HG03520 (cell line): ENCODE results near the gene AFF4.

ENCODE experiments used
- ATAC-seq: cut with Tn5 transposase; IDR thresholded peaks from one replicate; pipeline ENCODE4 v1.9.1; 2021; ENCODE audit warnings: mild to moderate bottlenecking, moderate library complexity; ENCODE audit not compliant: unreplicated experiment

AFF4 gene

GRCh38 chr5:132830436-132831094 lies 132.9 kb downstream of the AFF4 start, which contains the start of gene SHROOM1:
SHROOM1 (minus strand) TSS chr5:132830647; CDS start chr5:132826140, 4,507 bp downstream.
- peak; percentile 60 for ATAC-seq

GRCh38 chr5:132829742-132830435 lies 133.5 kb downstream of the AFF4 start:
- peak; percentile 69 for ATAC-seq

- no peak for ATAC-seq
These were observed 134.5 kb downstream of the AFF4 start for GRCh38 chr5:132828846-132829494.

DNA sequence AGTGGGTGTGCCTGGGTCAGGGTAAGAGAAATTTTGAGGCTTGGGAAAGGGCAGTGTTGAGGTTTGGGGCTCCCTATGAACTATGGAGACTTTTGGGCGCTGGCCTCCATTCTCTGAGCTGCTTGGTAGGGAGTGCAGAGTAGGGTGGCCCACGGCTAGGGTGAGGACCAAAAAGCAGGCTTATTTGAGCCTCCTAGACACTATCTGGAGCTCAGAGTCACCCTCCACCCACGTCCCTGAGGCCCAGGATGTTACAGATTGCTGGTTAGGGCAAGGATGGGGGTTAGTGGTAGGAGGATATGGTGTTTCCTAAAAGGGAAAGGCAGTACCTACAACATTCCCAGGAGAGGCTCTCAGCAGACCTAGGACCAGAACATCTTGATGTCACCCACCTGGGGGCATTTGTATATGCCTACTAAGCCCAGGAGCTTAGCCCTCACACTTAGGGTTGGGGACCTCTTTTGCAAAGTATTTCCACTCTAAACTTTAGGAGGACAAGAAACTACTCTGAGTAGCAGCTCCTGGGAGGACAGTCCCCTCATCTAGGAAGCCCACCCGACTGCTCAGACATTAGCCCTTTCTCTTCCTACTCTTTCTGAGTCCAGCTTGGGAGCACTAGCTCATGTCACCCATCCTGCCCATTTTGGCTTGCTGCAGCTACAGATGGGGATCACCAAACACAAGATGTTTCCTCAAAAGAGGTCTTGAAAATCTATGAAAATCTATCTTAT lies 135.3 kb downstream of the AFF4 start:
- no peak for ATAC-seq

GRCh38 chr5:132826424-132827082 lies 136.9 kb downstream of the AFF4 start:
- no peak for ATAC-seq

- ATAC-seq: no peak
These were observed 137.5 kb downstream of the AFF4 start for GRCh38 chr5:132825834-132826391.
